ENCODE measurements around the gene STXBP4. TPM values are rescaled to one million over a fixed set of nuclear protein-coding genes. Genes with fewer than 3 reads are reported as not detected.

Gene STXBP4
- total RNA-seq, 1 experiment from 2014 or later, result 16.5 TPM

DNA sequence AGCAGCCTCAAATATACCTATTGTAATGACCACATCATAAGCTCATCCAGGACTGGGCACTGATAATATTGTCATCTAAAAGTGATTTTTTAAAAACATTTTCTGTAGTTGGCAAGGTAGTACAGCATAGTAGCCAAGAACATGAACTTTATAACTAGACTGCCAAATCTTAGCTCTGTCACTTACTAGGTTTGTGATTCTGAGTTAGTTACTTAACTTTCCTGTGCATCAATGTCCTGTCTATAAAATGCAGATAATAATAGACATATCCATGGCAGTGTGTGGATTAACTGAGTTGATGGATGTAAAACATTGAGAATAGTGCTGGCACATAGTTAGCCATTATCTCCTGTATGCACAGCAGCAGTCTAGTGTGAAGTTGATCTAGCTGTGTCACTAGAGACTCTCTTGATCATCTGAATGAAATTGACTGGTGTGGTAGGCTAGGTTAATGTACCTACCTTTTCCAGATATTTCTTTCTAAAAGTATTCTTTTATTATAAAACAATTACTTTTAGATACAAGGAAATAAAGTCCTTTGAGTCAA, 101.5 kb downstream of the STXBP4 start:
- no peaks in the 10 kb centered on the region for H3K36me3 Mint-ChIP-seq (ENCODE audit: insufficient read depth in 1 of 3, low read depth in 3 of 3)
- TF ChIP-seq, protein P1, sequence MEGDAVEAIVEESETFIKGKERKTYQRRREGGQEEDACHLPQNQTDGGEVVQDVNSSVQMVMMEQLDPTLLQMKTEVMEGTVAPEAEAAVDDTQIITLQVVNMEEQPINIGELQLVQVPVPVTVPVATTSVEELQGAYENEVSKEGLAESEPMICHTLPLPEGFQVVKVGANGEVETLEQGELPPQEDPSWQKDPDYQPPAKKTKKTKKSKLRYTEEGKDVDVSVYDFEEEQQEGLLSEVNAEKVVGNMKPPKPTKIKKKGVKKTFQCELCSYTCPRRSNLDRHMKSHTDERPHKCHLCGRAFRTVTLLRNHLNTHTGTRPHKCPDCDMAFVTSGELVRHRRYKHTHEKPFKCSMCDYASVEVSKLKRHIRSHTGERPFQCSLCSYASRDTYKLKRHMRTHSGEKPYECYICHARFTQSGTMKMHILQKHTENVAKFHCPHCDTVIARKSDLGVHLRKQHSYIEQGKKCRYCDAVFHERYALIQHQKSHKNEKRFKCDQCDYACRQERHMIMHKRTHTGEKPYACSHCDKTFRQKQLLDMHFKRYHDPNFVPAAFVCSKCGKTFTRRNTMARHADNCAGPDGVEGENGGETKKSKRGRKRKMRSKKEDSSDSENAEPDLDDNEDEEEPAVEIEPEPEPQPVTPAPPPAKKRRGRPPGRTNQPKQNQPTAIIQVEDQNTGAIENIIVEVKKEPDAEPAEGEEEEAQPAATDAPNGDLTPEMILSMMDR (conservative IDR thresholded peaks at IDR 0.05), result no peak

More for the DNA sequence above, 101.5 kb downstream of the STXBP4 start:
- H4K91ac ChIP-seq (ENCODE audit: insufficient read length, low read depth, low read length), result no peak overlapping the region
- H3K14ac ChIP-seq (ENCODE audit: insufficient read depth, low read length), result no peak overlapping the region
- Mint-ChIP-seq H3K4me1 (peaks cover 7 to 10% of the 10 kb centered on the region in 2 experiments), H3K9me3 (no peaks in the 10 kb centered on the region), H3K4me3 (no peak overlapping the region), H3K27me3 (ENCODE audit: low read depth) (no peaks in the 10 kb centered on the region), H3K27ac (no peak overlapping the region; a peak in 1 of 7 replicates)
- no peak overlapping the region for H2AFZ ChIP-seq (ENCODE audit: low read length)
- H4K8ac ChIP-seq (replicated peaks; ENCODE audit: insufficient read length, low read depth, low read length), result no peak overlapping the region
- no peak overlapping the region for H2BK20ac ChIP-seq (ENCODE audit: low read depth, low read length, poor library complexity, severe bottlenecking)
- H3K4me1 ChIP-seq (ENCODE audit: insufficient read depth, low read length), result no peaks in the 10 kb centered on the region
- no peaks in the 10 kb centered on the region for H3K23me2 ChIP-seq (ENCODE audit: insufficient read length, low read depth, low read length, poor library complexity, severe bottlenecking)
- no peak overlapping the region for H2BK12ac ChIP-seq (ENCODE audit: insufficient read length, low read depth, low read length)
- H3K4ac ChIP-seq (ENCODE audit: low read depth, low read length), result no peak overlapping the region
- DNase-seq, result no peak
- no peak overlapping the region for H3K23ac ChIP-seq (ENCODE audit: insufficient read length, low read depth, low read length)
- H4K20me1 ChIP-seq (ENCODE audit: control insufficient read depth, insufficient read depth, insufficient read length), result no peaks in the 10 kb centered on the region
- H3K18ac ChIP-seq (ENCODE audit: insufficient read length, low read depth, low read length), result no peak overlapping the region
- no peak overlapping the region for H2BK120ac ChIP-seq (ENCODE audit: low read depth, low read length, poor library complexity, severe bottlenecking)
- H3K9ac ChIP-seq (ENCODE audit: extremely low read depth, insufficient read length, low read length), result no peak overlapping the region
- no peak overlapping the region for H3K27ac ChIP-seq (ENCODE audit: insufficient read length, low read depth, low read length)
- H4K5ac ChIP-seq (ENCODE audit: insufficient read length, low read depth, low read length), result no peak overlapping the region
- no peak overlapping the region for H3K56ac ChIP-seq (ENCODE audit: insufficient read length, low read depth, low read length)
- H3K9me3 ChIP-seq (ENCODE audit: control insufficient read depth, low read depth, low read length), result no peaks in the 10 kb centered on the region
- no peaks in the 10 kb centered on the region for H3K79me2 ChIP-seq (ENCODE audit: insufficient read depth, low read length)
- H2BK5ac ChIP-seq (ENCODE audit: insufficient read length, low read length), result no peak overlapping the region
- no peaks in the 10 kb centered on the region for H3K79me1 ChIP-seq (ENCODE audit: insufficient read depth, low read depth, low read length, poor library complexity, severe bottlenecking)
- no peak overlapping the region for H2AK5ac ChIP-seq (ENCODE audit: insufficient read length, low read length)
- H3T11ph ChIP-seq (ENCODE audit: low read length), result no peak overlapping the region
- no peaks in the 10 kb centered on the region for H3K27me3 ChIP-seq (ENCODE audit: insufficient read depth, low read length)
- H2BK15ac ChIP-seq (ENCODE audit: low read depth, low read length), result no peak overlapping the region
- no peak overlapping the region for H3K4me2 ChIP-seq (ENCODE audit: insufficient read depth, insufficient read length, low read length)

Measured in H9 (cell line).